ENCODE results near the gene SMARCAL1. TPM values are rescaled to one million over a fixed set of nuclear protein-coding genes. Genes with fewer than 3 reads are reported as not detected.

SMARCAL1 gene
- total RNA-seq, 2 donors from 2014 or later = 29.1 to 35.1 TPM

- no peaks in the 10 kb centered on the region for H3K27me3 ChIP-seq (ENCODE audit: control insufficient read depth, insufficient read depth, low read length, poor library complexity, severe bottlenecking)
- Mint-ChIP-seq H3K9me3 (peaks cover 4% of the 10 kb centered on the region), H3K27ac (no peak overlapping the region), H3K4me1 (no peaks in the 10 kb centered on the region), H3K27me3 (ENCODE audit: insufficient read depth) (no peaks in the 10 kb centered on the region), H3K4me3 (no peak overlapping the region), H3K36me3 (ENCODE audit: low read depth) (no peaks in the 10 kb centered on the region)
- no peak overlapping the region for H3K9ac ChIP-seq (ENCODE audit: extremely low read depth, low read length, poor library complexity, severe bottlenecking)
- H3K36me3 ChIP-seq (ENCODE audit: control insufficient read depth, insufficient read depth, low read length) = no peaks in the 10 kb centered on the region
- TF ChIP-seq, protein P1, sequence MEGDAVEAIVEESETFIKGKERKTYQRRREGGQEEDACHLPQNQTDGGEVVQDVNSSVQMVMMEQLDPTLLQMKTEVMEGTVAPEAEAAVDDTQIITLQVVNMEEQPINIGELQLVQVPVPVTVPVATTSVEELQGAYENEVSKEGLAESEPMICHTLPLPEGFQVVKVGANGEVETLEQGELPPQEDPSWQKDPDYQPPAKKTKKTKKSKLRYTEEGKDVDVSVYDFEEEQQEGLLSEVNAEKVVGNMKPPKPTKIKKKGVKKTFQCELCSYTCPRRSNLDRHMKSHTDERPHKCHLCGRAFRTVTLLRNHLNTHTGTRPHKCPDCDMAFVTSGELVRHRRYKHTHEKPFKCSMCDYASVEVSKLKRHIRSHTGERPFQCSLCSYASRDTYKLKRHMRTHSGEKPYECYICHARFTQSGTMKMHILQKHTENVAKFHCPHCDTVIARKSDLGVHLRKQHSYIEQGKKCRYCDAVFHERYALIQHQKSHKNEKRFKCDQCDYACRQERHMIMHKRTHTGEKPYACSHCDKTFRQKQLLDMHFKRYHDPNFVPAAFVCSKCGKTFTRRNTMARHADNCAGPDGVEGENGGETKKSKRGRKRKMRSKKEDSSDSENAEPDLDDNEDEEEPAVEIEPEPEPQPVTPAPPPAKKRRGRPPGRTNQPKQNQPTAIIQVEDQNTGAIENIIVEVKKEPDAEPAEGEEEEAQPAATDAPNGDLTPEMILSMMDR (conservative IDR thresholded peaks at IDR 0.05) = no peak
- no peaks in the 10 kb centered on the region for H3K4me1 ChIP-seq (ENCODE audit: control insufficient read depth, insufficient read depth, low read length)
- 85% methylated on average over 2 of the region's 2 CpGs; no CpG with 5 or more reads in 1 of the 2 experiments for WGBS, 2 experiments (ENCODE audit: insufficient coverage in 1 of 2, insufficient read length in 1 of 2)
- no peak for DNase-seq
- H3K9me3 ChIP-seq (ENCODE audit: control insufficient read depth, low read length) = peaks cover 6% of the 10 kb centered on the region
- H3K4me3 ChIP-seq (ENCODE audit: low read length) = no peak overlapping the region
- H3K27ac ChIP-seq (ENCODE audit: low read depth, low read length) = no peak overlapping the region
These were observed 26.8 kb upstream of the SMARCAL1 start for GRCh38 chr2:216385478-216385877.

- Mint-ChIP-seq H3K27me3 (ENCODE audit: insufficient read depth) (no peaks in the 10 kb centered on the region), H3K9me3 (peaks cover 4% of the 10 kb centered on the region), H3K4me3 (no peak overlapping the region), H3K27ac (no peak overlapping the region), H3K36me3 (ENCODE audit: low read depth) (no peaks in the 10 kb centered on the region), H3K4me1 (peaks cover 2% of the 10 kb centered on the region)
- DNase-seq = no peak
- no peak overlapping the region for H3K27ac ChIP-seq (ENCODE audit: low read depth, low read length)
- no peak overlapping the region for H3K9ac ChIP-seq (ENCODE audit: extremely low read depth, low read length, poor library complexity, severe bottlenecking)
- peaks cover under 1% of the 10 kb centered on the region for H3K4me1 ChIP-seq (ENCODE audit: control insufficient read depth, insufficient read depth, low read length)
- H3K4me3 ChIP-seq (ENCODE audit: low read length) = no peak overlapping the region
- 90 to 92% methylated on average over 2 of the region's 2 CpGs for WGBS, 2 experiments (ENCODE audit: insufficient coverage in 1 of 2, insufficient read length in 1 of 2)
- TF ChIP-seq, protein P1 (conservative IDR thresholded peaks at IDR 0.05) = no peak
- peaks cover 6% of the 10 kb centered on the region for H3K9me3 ChIP-seq (ENCODE audit: control insufficient read depth, low read length)
- H3K36me3 ChIP-seq (ENCODE audit: control insufficient read depth, insufficient read depth, low read length) = no peaks in the 10 kb centered on the region
- H3K27me3 ChIP-seq (ENCODE audit: control insufficient read depth, insufficient read depth, low read length, poor library complexity, severe bottlenecking) = no peaks in the 10 kb centered on the region
These were observed 25.0 kb upstream of the SMARCAL1 start for GRCh38 chr2:216387262-216387661.

GRCh38 chr2:216388046-216388884, 24.0 kb upstream of the SMARCAL1 start:
- Histone ChIP-seq H3K9me3 (ENCODE audit: control insufficient read depth, low read length) (peaks cover 6% of the 10 kb centered on the region), H3K27me3 (ENCODE audit: control insufficient read depth, insufficient read depth, low read length, poor library complexity, severe bottlenecking) (no peaks in the 10 kb centered on the region), H3K4me3 (ENCODE audit: low read length) (no peak overlapping the region), H3K36me3 (ENCODE audit: control insufficient read depth, insufficient read depth, low read length) (no peaks in the 10 kb centered on the region), H3K27ac (ENCODE audit: low read depth, low read length) (no peak overlapping the region), H3K9ac (ENCODE audit: extremely low read depth, low read length, poor library complexity, severe bottlenecking) (no peak overlapping the region), H3K4me1 (ENCODE audit: control insufficient read depth, insufficient read depth, low read length) (peaks cover 4% of the 10 kb centered on the region)
- Mint-ChIP-seq H3K27me3 (ENCODE audit: insufficient read depth) (no peaks in the 10 kb centered on the region), H3K27ac (no peak overlapping the region), H3K9me3 (peaks cover 4% of the 10 kb centered on the region), H3K4me1 (peaks cover 6% of the 10 kb centered on the region), H3K4me3 (no peak overlapping the region), H3K36me3 (ENCODE audit: low read depth) (no peaks in the 10 kb centered on the region)
- DNase-seq = no peak
- WGBS, 2 experiments (ENCODE audit: insufficient coverage in 1 of 2, insufficient read length in 1 of 2) = 80 to 92% methylated on average over 1 to 5 of the region's 5 CpGs
- TF ChIP-seq, protein P1 (conservative IDR thresholded peaks at IDR 0.05) = no peak

All from endodermal cell (in vitro differentiated cells).